ENCODE data around the gene CEP85L. TPM values are rescaled to one million over a fixed set of nuclear protein-coding genes. Genes with fewer than 3 reads are reported as not detected.

The CEP85L gene
- total RNA-seq, 1 donor from 2014 or later = 22.2 TPM

DNA sequence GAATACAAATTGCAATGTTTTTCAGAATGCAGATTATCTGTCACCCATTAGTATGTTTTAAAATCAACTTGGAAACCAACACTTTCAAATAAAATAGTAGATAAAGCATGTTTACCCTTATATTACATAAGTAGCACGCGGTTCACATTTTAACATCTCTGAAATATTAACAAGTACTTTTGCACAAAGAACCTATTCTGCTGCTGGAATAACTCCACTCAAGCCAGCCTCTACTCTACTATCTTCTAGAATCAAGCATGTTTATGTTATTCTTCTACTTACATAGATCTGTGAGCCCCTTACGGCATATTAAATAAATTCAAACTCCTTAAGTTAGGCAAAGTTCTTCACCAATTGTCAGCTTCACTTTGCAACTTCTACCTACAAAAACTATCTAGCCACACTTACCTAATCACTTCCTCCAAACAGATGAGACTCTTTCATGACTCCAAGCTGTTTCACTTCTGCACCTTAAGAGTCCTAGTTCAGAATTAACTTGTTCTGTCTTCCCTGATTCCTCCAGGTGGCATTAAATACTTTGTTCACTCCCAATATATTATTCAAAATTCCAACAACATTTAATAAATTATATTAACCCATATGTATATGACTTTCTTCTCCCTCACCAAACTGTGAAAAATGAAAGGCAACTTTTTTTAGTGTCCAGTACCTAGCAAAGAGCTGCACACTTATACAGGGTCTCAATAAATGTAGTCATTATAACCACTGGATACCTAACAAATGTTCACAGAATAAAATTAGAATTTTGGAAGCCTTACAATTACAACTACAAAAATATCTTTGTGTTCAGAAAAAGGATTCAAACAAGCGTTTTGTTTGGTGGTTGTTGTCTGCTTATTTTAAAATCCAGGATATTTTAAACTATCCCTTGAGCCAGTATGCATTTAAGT lies 12.1 kb downstream of the CEP85L start:
- Mint-ChIP-seq H3K27ac (ENCODE audit: unreplicated experiment) (no peak overlapping the region), H3K36me3 (ENCODE audit: low read depth, unreplicated experiment) (no peaks in the 10 kb centered on the region)
- TF ChIP-seq, protein P1, sequence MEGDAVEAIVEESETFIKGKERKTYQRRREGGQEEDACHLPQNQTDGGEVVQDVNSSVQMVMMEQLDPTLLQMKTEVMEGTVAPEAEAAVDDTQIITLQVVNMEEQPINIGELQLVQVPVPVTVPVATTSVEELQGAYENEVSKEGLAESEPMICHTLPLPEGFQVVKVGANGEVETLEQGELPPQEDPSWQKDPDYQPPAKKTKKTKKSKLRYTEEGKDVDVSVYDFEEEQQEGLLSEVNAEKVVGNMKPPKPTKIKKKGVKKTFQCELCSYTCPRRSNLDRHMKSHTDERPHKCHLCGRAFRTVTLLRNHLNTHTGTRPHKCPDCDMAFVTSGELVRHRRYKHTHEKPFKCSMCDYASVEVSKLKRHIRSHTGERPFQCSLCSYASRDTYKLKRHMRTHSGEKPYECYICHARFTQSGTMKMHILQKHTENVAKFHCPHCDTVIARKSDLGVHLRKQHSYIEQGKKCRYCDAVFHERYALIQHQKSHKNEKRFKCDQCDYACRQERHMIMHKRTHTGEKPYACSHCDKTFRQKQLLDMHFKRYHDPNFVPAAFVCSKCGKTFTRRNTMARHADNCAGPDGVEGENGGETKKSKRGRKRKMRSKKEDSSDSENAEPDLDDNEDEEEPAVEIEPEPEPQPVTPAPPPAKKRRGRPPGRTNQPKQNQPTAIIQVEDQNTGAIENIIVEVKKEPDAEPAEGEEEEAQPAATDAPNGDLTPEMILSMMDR (IDR thresholded peaks at IDR 0.05; ENCODE audit: unreplicated experiment) = no peak

DNA sequence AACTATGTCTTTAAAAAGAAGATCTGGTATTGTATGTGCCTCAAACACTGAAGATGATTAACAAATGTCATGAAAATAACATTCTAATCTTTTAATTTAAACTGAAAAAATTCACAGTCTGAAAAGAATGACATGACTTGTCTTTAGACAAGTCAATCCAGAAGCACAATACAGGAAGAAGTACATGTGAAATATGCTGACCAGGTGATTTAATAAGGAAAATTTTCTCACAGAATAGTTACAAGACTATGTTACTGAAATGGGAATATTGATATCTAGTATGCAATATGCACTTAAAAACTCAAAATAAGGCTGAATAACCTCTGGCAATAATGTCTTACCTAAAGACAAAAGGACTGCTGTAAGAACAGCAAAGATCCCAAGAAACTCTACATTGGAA lies 13.1 kb downstream of the CEP85L start:
- H3K4me3 Mint-ChIP-seq (ENCODE audit: unreplicated experiment) = no peak overlapping the region
- H3K27me3 Mint-ChIP-seq (ENCODE audit: unreplicated experiment) = no peaks in the 10 kb centered on the region
- TF ChIP-seq, protein P1 (IDR thresholded peaks at IDR 0.05; ENCODE audit: unreplicated experiment) = no peak
- no peak for DNase-seq (ENCODE audit: low spot score)
- H3K36me3 Mint-ChIP-seq (ENCODE audit: low read depth, unreplicated experiment) = no peaks in the 10 kb centered on the region
- no peaks in the 10 kb centered on the region for H3K4me1 Mint-ChIP-seq (ENCODE audit: unreplicated experiment)
- H3K27ac Mint-ChIP-seq (ENCODE audit: unreplicated experiment) = no peak overlapping the region
- H3K9me3 Mint-ChIP-seq (ENCODE audit: unreplicated experiment) = no peaks in the 10 kb centered on the region

More for the DNA sequence above, 12.1 kb downstream of the CEP85L start:
- no peaks in the 10 kb centered on the region for H3K9me3 Mint-ChIP-seq (ENCODE audit: unreplicated experiment)
- no peak overlapping the region for H3K4me3 Mint-ChIP-seq (ENCODE audit: unreplicated experiment)
- no peaks in the 10 kb centered on the region for H3K4me1 Mint-ChIP-seq (ENCODE audit: unreplicated experiment)
- H3K27me3 Mint-ChIP-seq (ENCODE audit: unreplicated experiment) = no peaks in the 10 kb centered on the region
- no peak for DNase-seq (ENCODE audit: low spot score)

DNA sequence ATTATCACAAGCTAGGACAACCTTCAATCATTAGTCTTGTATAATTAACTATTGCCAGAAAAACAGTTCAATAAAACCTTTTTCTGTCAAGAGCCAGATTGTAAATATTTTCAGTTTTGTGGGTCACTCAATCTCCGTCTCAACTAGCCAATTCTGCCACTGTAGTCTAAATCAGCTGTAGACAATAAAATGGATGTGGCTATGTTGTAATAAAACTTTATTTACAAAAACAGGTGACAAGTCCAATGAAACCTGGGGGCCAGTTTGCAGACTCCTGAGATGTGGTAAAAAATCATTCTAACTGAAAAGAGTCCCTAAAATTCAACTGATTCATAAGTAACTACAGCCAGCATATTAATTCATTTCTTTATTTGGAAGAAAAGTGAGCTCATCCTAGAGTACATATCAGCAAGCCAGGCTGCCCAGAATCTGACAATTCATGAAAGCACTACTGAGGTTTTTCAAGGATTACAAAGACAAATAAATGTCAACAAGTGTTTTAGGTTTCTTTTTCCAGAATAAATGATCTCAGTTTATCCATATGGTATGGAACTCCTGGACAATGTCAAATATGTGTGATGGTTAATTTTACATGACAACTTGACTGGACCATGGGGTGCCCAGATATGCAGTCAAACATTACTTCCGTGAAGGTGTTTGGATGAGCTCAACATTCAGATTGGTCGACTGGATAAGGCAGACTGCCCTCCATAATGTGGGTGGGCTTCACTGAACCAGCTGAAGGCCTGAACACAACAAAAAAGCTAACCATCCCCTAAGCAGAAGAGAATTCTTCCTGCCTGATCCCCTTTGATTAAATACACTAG lies 15.3 kb downstream of the CEP85L start:
- no peaks in the 10 kb centered on the region for H3K27me3 Mint-ChIP-seq (ENCODE audit: unreplicated experiment)
- no peaks in the 10 kb centered on the region for H3K4me1 Mint-ChIP-seq (ENCODE audit: unreplicated experiment)
- DNase-seq (ENCODE audit: low spot score) = no peak
- H3K36me3 Mint-ChIP-seq (ENCODE audit: low read depth, unreplicated experiment) = no peaks in the 10 kb centered on the region
- no peaks in the 10 kb centered on the region for H3K9me3 Mint-ChIP-seq (ENCODE audit: unreplicated experiment)
- no peak overlapping the region for H3K27ac Mint-ChIP-seq (ENCODE audit: unreplicated experiment)
- H3K4me3 Mint-ChIP-seq (ENCODE audit: unreplicated experiment) = no peak overlapping the region
- TF ChIP-seq, protein P1 (IDR thresholded peaks at IDR 0.05; ENCODE audit: unreplicated experiment) = no peak

DNA sequence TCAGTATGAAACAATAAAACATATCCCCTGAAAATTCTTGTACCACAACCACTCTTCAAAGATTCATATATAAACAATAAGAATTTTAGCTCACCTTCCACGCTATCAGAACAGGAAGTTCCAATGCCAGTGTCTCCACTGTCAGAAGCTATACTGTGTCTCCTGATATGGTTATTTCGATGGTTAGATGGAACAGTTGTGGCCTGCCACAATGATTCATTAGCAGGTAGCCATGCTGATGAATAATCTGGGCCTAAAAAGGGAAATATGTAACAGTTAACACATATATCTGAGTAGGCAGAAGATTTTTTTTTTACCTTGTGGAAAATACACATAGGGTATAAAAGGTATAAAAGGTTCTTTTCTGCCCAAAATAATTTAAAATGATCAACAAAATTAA lies 19.0 kb downstream of the CEP85L start:
- no peaks in the 10 kb centered on the region for H3K4me1 Mint-ChIP-seq (ENCODE audit: unreplicated experiment)
- H3K27me3 Mint-ChIP-seq (ENCODE audit: unreplicated experiment) = peaks cover 2% of the 10 kb centered on the region
- TF ChIP-seq, protein P1 (IDR thresholded peaks at IDR 0.05; ENCODE audit: unreplicated experiment) = no peak
- H3K27ac Mint-ChIP-seq (ENCODE audit: unreplicated experiment) = no peak overlapping the region
- no peak for DNase-seq (ENCODE audit: low spot score)
- no peak overlapping the region for H3K4me3 Mint-ChIP-seq (ENCODE audit: unreplicated experiment)
- H3K9me3 Mint-ChIP-seq (ENCODE audit: unreplicated experiment) = no peaks in the 10 kb centered on the region
- H3K36me3 Mint-ChIP-seq (ENCODE audit: low read depth, unreplicated experiment) = no peaks in the 10 kb centered on the region
